Measurements from ENCODE around the gene FRYL.

FRYL gene

GRCh38 chr4:48681856-48682255, 98.2 kb downstream of the FRYL start:
- Histone ChIP-seq H3K27me3 (ENCODE audit: insufficient read depth, poor library complexity, severe bottlenecking) (no peaks in the 10 kb centered on the region), H3K4me3 (replicated peaks; ENCODE audit: insufficient read depth, low read length) (no peak overlapping the region), H3K27ac (replicated peaks) (no peak overlapping the region)
- TF ChIP-seq GABPA (IDR thresholded peaks at IDR 0.05; ENCODE audit: low read depth) = no peak
- no peak for TF ChIP-seq CTCF (IDR thresholded peaks at IDR 0.05; ENCODE audit: insufficient read depth, low read length)
- no peak for TF ChIP-seq SPI1 (IDR thresholded peaks at IDR 0.05; ENCODE audit: borderline replicate concordance, low read depth)
- TF ChIP-seq POLR2AphosphoS5 (IDR thresholded peaks at IDR 0.05; ENCODE audit: low read depth) = no peak
- no peak for TF ChIP-seq REST (IDR thresholded peaks at IDR 0.05; ENCODE audit: insufficient replicate concordance, low read depth)
- no peak for DNase-seq (ENCODE audit: low read depth in 1 of 2, low spot score in 1 of 2)

DNA sequence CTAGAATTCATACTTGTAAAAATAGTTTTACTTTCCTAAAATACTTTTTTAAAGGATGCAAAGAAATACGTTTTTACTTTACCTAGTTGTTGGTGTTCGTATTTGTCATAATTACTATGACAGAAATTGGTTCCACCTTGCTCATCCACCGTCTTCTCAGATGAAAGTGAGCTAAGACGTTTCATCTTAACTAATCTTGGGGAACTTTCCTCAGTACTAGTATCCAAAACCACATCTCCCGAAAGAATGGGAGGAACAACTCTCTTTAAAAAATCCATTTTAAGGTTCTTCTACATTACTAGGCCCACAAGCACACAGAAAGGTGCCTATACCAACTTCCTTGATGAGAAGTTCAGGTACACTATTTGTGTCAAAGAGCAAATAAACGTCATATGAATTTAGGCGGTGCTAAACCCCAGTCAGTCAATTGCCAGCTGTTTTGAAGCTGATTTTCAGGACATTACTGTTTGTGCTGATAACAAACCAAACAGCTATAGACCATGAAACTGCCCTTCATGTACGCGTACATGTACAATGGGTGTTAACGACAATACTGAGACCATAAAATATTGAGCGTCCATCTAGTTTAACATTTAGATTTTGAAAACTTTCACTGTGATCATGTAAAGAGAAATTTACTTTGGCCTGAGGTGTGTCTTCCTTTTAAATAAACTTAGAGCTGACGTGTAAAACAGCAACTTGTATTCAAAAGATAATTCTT, 99.1 kb downstream of the FRYL start:
- Histone ChIP-seq H3K4me3 (replicated peaks; ENCODE audit: insufficient read depth, low read length) (no peak overlapping the region), H3K27me3 (ENCODE audit: insufficient read depth, poor library complexity, severe bottlenecking) (no peaks in the 10 kb centered on the region), H3K27ac (replicated peaks) (no peak overlapping the region)
- no peak for TF ChIP-seq POLR2AphosphoS5 (IDR thresholded peaks at IDR 0.05; ENCODE audit: low read depth)
- no peak for TF ChIP-seq REST (IDR thresholded peaks at IDR 0.05; ENCODE audit: insufficient replicate concordance, low read depth)
- no peak for TF ChIP-seq CTCF (IDR thresholded peaks at IDR 0.05; ENCODE audit: insufficient read depth, low read length)
- TF ChIP-seq GABPA (IDR thresholded peaks at IDR 0.05; ENCODE audit: low read depth) = no peak
- TF ChIP-seq SPI1 (IDR thresholded peaks at IDR 0.05; ENCODE audit: borderline replicate concordance, low read depth) = no peak
- DNase-seq (ENCODE audit: low read depth in 1 of 2, low spot score in 1 of 2) = no peak

GRCh38 chr4:48673537-48673936, 106.5 kb downstream of the FRYL start:
- no peak overlapping the region for H3K4me3 ChIP-seq (replicated peaks; ENCODE audit: insufficient read depth, low read length)
- TF ChIP-seq REST (IDR thresholded peaks at IDR 0.05; ENCODE audit: insufficient replicate concordance, low read depth) (no peak), GABPA (IDR thresholded peaks at IDR 0.05; ENCODE audit: low read depth) (no peak), SPI1 (IDR thresholded peaks at IDR 0.05; ENCODE audit: borderline replicate concordance, low read depth) (no peak), POLR2AphosphoS5 (IDR thresholded peaks at IDR 0.05; ENCODE audit: low read depth) (no peak), CTCF (IDR thresholded peaks at IDR 0.05; ENCODE audit: insufficient read depth, low read length) (no peak)
- H3K27ac ChIP-seq (replicated peaks) = no peak overlapping the region
- DNase-seq (ENCODE audit: low read depth in 1 of 2, low spot score in 1 of 2) = no peak
- H3K27me3 ChIP-seq (ENCODE audit: insufficient read depth, poor library complexity, severe bottlenecking) = no peaks in the 10 kb centered on the region
